ENCODE results near the gene DNAJC7.
"Not testable (repeated sequence)": the region's sequence is repeated elsewhere in the genome, so short reads cannot be mapped to it uniquely, and the experiment has no call there.

DNAJC7 gene

DNA sequence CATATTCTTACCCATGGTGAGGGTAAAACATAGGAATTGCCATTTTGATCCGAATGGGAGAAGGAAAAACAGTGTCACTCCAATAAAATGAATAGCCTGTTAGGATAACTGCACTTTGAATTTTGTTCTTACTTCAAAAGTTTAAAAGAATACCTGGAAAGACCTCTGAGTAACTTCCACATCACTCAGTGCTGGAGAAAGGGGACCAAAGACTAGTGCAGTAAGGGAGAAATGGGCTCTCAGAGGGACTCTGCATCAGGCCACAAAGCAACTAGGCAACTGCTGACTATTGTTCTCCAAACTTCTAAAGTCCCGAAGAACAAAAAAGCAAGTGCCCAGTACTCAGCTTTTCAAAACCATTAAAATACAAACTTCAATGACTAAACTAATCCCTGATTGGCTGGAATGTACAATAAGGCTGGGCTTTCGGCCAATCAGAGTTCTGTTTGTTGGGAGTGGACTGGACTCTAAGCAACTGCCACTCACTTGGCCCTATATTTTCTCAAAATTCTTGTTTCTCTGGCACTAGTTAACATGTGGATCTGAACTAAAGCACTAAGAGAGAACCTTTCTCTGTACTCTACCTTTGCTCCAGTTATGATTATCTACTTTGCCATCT lies 6.2 kb downstream of the DNAJC7 start:
- no peak for DNase-seq (ENCODE audit: low read depth)

DNA sequence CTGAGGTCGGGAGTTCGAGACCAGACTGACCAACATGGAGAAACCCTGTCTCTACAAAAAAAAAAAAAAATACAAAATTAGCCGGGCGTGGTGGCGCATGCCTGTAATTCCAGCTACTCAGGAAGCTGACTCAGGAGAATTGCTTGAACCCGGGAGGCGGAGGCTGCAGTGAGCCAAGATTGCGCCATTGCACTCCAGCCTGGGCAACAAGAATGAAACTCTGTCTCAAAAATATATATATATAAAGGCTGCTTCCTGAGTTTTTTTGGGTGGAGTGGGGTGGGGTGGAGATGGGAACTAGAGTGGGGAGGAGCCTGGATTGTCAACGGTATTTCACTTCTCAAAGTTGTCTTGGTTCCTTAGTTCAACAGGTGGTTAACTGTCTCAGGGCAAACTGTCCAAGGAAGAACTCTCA lies 7.0 kb downstream of the DNAJC7 start:
- not testable (repeated sequence) for DNase-seq (ENCODE audit: low read depth)

DNA sequence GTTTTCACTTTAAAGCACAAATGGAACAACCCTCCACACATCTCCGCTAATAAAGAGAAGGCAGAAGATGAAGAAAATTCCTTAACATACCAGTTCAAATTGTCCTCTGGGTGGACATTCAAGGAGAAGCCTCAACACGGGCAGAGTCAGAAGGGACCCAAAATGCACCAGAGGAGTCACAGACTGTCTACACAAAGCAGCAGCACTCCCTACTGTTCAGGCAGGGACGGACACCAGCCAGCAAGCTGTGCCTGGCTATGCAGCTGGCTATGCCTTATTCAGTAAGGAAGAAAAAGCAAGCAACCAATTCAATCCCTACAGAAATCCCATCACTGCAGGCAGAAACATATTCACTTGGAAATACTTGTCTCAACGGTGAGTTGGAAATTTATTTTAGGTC lies 8.1 kb downstream of the DNAJC7 start:
- no peak for DNase-seq (ENCODE audit: low read depth)

DNA sequence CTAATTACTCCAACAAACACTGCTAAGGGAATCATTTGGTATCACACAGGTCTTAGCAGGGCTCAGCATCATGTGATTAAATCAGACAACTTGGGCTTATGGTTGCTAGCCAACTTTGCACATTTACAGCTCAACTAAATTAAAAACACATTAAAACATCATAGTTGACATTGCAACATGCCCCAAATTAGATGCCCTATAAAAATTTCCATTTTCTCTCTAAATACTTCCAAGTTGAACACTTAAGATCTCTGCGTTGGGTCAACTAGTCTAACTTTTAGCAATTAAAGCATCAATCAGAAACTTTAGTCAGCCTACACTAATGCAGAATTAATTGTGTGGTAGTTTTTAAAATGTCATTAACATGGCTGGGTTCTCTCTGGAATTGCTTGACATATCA lies 12.1 kb downstream of the DNAJC7 start:
- DNase-seq (ENCODE audit: low read depth): no peak

DNA sequence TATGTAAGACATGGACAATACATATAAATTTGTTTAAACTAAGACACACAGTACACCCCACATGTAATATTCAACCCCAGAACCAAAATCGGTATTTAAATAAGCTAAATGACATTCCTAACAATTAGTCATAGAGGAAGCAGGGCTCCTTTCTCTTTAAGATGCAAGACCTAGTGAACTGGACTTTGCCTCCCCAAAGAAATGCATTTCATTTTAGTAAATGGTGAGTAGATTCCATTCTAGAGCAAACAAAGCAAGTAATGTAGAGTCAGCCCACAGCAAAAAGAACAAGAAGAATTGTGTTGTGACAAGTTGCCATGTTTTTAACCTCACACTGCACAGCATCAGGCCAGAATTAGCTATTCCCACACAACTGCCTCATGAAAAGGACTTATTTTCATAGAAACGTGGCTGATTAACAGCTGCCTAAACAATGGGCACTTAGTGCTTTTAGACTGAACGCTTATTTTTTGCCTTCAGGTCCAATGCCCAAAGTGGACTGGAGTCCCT lies 14.4 kb downstream of the DNAJC7 start:
- no peak for DNase-seq (ENCODE audit: low read depth)

DNA sequence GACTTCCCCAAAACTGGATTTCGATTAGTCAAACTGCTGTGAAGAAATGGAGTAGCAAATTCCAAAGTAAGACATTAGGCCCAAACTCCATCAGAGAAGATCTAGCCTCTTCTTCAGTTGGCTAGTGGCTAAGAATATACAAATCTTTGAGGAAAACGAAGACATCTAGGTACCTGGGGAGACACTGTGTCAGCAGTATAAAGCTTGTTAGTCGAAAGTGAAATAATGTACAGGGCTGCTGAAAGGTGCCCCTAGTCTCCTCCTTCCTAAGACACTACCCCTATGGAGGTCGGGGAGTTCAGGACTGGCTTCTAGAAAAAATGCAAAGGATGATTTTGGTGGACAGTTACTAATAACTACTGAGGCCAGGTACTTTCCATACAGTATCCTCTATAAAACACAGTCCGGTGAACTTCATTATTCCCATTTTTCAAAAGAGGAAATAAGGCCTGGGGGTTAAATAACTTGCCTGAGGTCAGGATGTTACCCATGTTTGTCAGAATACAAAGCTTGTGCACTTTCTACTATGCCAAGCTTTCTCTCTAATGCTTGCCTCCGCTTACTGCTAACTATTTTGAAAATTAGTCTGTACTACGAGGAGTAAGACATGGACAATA lies 15.0 kb downstream of the DNAJC7 start:
- no peak for DNase-seq (ENCODE audit: low read depth)

DNA sequence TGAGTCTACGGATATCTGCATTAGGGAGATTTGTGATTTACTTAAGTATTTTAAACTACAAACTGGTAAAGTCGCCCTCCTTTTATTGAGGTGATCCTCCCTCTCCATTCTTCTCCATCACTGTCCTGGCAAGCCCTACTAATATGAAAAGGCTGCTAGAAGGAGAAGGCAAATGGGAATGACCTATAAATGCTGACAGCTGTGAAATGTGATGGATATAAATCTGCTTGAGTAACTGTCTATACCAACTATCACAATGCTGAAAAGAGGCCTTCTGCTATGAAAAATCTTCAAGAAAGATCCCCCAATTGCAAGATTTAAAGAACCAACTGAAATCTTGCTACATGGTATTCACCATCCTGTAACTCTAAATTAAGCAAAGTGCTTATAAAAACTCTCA lies 15.5 kb downstream of the DNAJC7 start:
- no peak for DNase-seq (ENCODE audit: low read depth)

DNA sequence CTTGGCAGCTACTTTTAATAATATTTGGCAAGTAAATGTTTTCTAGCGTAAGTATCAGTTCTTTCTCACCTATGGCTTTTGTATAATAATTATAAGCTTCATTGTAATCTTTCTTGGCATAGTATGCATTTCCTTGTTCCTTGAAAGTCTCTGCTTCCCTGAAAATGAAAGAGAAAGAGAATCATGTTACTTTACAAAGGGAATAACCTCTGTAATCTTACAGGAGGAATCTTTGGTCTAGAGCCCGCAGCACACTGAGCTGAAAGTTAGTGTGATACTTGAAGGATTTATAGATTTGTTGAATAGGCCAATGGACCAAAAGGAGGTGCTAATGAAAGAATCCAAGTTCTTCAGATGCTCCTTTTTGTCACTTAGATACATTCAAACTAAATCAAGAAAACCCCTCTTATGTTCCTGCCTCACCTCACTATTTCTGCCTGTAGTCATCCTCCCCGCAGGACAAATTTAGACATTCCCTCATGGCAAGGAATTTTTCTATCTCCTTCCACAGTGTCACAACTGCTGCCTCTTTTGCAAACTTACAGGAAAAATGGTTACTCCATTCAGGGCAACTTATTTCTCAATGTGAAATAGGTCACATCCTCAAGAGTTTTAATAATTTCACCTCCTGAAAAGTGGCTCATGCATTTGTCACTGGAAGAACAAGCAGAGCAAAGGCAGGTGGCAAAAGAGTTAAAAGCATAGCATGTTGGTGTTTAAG lies 16.7 kb downstream of the DNAJC7 start:
- DNase-seq (ENCODE audit: low read depth): no peak

DNA sequence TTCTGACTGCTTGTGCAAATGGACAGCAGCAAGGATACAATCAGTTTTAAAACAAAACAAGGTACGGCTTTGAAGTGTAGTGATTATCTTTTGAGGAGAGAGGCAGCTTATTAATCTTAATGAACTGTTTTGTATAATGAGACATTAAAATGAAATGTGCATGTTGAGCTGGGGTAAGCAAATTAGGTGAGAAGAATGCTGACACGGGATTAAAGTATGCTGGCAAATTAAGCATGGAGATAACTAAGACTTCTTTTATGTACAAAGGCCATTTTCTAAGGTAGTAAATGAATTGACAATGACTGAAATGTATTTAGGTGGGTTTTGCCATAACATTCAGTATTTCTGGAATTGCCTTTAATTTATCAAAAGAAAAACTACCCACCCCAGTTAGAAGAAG lies 18.7 kb downstream of the DNAJC7 start:
- DNase-seq (ENCODE audit: low read depth): no peak

DNA sequence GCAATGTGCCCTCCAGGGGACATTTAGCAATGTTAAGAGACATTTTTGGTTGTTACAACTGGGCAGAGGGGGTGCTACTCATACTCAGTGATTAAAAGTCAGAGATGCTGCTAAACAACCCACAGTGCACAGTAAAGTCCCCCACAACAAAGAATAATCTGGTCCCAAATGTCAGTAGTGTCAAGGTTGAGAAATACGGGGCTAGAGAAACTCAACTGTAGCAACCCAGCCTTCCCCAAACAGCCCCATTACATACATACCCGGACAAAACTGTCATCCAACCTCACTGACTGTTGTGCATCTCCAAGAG lies 20.4 kb downstream of the DNAJC7 start:
- no peak for DNase-seq (ENCODE audit: low read depth)

DNA sequence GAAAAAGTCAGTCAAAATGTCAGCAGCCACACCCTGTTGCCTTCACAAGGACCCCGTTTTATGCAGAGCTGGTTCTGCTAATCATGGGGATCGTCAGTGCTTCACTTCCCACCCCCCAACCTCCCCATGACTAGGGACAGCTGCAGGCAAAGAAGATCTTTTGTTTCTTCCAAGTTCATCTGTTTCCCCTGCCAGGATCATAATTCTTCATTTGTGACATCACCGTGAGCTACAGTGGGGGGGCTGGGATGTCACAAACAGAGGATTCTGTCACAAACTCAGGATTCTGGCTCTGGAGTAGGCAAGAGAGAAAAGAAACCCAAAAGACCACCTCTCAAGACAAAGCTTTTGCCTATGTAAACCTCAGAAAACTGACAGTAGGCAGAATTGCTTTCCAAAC lies 24.7 kb downstream of the DNAJC7 start:
- DNase-seq (ENCODE audit: low read depth): no peak

DNA sequence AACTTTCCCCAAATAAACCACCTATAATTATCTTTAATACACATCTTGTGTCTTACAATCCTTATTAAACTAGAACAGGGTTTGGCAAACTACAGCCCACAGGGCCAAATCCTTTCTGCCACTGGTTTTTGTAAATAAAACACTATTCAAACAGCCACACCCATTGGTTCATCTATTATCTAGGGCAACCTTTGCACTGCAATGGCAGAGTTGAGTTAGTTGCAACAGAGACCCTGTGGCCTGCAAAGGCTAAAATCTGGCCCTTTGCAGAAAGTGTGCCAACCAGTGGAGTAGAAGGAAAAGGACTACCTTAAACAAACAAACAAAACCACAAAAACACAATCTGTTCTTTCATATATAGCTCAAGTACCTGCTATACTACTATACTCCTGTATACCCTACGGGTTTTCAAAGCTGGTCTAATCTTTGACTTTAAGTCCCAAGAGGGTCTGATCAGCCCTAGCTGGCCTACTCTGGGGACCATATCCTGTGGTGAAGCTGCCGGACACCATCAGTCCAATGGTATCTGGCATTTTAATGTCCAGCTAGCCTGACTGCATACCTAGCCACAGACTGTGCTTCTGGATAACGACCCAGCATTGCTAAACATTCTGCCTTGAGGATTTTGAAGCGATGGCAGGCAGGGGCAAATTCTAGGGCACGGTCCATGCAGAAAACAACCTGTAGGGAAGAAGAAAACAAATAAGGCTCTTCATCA lies 27.4 kb downstream of the DNAJC7 start:
- no peak for DNase-seq (ENCODE audit: low read depth)

DNA sequence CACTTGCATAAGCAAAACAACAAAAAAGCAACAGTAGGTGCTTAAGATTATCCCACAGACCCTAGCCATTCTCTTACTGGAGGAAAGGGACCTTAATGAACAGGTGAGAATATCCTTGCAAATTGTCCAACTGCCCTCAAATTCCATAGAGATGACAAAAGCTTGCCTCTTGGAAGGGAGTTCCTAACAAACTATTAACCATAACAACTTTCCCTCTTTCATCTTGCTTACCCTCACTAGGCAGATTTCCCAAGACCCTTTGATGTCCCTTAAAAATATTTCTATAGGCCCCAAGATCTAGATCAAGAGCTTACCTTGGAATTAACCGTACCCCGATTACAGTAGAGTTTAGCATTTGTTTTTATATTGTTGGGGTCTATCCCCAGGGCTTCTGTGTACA lies 28.8 kb downstream of the DNAJC7 start:
- no peak for DNase-seq (ENCODE audit: low read depth)

DNA sequence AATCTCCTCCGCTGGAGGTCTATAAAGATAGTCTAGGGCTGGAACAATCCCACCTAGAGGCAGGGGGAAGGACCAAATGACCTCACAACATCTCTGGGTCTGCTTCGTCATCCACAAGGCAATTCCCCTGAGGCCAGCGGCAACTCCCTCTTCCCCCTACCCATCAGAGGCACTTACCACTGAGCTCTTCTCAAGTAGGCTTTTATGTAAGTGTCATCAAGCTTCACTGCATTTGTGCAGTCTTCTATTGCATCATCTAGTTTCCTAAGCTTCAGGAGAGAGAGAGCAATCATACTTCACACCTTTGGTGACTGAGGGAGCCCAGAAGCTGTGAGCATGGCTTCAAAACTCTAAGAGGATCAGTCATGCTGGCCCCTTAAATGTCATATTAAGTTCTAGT lies 29.6 kb downstream of the DNAJC7 start:
- no peak for DNase-seq (ENCODE audit: low read depth)

DNA sequence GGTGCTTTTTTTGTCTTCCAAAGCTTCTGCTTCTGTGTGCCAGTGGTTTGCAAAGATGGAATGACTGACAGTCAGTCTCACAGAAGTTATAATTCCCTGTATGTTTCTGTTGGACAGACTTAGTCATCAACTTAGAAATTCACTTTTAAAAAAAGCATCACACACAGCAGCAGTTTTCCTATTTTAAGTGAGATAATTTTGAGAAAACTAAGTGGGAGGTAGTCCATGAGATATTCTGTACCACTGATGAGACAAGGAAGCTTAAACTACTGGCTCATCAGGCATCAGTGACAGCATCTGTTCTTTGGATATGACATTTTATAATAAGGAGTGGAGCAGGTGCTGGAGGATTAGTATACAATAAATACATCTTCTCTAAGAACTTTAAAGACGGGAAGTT lies 30.6 kb downstream of the DNAJC7 start:
- DNase-seq (ENCODE audit: low read depth): no peak

DNA sequence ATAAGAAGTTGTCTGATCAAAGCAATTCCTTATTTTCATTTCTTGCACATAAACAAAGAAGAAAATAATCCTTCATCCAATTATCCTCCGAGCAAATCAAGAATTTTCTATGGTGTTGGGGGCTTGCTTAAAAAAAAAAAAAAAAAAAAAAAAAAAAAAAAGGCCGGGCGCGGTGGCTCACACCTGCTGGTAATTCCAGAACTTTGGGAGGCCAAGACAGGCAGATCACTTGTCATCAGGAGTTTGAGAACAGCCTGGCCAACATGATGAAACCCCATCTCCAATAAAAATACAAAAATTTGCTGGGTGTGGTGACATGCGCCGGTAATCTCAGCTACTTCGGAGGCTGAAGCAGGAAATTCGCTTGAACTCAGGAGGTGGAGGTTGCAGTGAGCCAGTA lies 31.3 kb downstream of the DNAJC7 start:
- DNase-seq (ENCODE audit: low read depth): no peak

DNA sequence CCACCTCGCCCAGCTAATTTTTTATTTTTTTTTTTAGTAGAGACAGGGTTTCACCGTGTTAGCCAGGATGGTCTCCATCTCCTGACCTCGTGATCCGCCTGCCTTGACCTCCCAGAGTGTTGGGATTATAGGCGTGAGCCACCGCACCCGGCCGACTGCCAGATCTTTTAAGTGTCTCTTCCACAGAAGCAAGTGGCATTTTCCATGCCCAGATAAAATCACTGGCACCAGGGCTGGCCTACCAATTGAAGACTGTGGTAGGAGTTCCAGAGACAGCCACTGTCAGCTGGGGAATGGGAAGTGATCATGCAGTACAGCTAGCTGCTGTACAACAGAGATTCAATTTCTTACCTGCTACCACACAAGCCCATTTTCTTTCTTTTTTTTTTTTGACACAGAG lies 32.8 kb downstream of the DNAJC7 start:
- DNase-seq (ENCODE audit: low read depth): no peak

DNA sequence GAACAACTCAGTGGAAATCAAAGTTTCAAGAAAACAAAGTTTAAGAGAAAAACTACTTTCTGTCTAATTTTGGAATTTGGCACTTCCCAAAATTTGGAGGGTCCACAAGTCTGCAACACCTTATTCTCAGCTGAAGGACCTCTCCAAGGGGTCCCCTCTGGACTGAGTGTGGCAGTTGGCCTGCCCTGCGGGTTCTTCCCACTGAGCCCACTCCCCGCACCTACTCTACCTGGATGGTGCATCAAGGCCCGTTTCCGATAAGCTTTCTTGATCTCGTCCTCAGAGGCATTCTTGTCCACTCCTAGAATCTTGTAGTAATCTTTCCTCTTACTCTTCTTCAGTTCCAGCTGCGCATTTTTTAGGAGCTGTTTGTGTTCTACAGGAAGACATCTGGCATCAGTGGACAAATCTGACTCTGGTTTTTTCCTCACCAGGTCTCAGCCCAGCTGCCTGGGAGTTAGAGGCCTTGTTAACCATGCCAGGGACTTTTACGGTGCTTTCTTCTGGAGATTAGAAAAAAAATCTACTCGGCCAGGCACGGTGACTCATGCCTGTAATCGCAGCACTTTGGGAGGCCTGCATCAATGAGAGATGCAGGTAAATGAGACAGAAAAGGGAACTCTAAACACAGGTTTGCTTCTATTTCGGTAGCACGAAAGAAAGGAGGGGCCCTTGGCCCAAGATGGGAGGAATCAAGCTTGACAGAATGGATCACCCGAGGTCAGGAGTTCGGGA lies 35.0 kb downstream of the DNAJC7 start:
- no peak for DNase-seq (ENCODE audit: low read depth)

DNA sequence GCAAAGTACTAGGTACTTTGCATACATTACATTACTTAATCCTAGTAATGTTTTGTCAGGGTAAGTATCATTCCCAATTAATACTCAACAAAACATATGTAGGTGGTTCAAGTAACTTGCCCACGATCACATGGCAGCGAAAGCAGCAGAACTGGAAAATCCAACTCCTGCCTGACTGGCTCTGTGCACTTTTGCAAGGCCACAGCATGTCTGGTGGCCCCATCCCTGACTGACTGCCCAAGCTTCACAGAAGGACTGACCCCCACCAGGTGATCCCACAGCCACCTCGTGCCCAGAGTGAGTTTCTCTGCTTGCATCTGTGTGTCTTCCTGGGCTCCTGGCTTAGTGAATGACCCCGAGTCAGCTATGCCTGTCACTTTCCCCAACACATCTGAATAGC lies 39.2 kb downstream of the DNAJC7 start:
- no peak for DNase-seq (ENCODE audit: low read depth)

DNA sequence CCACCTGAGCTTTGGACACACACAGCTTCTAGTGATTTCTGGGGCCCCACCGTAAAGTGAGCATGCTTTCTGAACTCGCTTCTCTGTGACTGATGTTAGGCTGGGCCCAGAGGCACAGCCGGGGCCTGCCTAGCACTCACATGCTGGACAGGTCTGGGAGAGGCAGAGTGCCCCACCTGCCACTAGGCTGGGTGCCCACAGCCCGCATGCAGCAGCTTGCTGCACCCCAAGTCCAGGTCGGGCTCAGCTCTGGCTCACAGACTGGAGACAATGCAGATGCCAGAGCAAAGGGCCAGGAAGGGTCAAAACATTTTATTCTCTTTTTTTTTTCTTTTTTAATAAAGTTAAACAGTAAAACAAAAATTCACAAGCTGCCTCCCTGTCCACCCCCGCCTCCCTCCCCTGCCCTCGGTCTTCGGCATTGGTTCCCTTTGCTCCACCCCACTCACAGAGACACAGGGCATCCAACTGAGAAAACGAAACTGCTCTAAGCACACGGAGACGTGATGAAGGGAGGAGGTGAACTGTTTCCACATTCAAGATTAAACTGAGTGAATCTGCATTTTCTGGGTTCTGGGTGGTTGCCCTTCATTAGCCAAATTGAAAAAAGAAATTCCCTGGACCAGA lies 41.0 kb downstream of the DNAJC7 start:
- no peak for DNase-seq (ENCODE audit: low read depth)

DNA sequence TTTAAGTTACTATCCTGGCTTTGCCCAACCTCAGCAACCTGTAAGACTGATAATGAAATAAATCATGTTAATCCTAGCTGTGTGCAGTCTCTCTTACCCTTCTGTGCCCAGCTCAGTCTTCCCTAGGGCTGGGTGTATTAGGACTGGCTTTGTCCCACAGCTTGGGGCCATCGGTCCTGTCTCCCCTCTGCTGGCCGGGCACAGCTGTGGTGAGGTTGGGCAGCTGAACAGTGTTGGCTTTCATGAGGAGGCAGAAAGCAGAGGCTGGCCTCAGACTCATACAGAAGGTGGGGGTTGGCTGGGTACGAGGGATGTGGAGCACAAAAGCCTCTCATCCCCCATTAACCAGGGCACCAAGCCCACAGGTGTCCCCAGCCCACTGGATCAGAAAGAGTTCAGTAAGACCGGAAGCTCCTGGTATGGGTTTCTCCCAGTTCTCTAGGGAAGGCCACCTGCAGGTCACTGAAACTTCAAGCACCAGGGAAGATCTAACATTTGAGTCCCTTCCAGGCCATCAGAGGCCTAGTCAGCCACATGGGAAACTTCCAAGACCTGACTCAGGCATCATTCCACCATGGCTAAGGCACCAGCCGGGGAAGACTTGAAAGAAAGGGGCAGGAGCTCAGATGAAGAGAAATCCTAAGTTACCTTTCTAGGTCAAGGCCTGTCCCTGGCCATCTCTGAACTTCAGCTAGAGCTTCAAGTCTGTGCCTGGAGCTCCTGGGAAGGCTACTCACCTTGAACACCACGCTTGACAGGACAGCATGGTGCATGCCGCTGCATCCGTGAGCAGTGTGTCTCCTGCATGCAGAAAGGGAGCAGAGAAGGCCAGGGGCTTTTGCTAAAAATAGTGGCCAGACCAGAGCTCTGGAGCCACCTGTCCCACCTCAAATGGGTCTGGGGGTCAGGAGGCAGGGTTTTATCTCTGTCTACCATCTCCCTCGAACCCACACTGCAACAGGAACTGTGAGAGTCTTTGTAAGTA lies 41.8 kb downstream of the DNAJC7 start:
- DNase-seq (ENCODE audit: low read depth): no peak
